Measurements from ENCODE around the gene ADCY10. TPM values are rescaled to one million over a fixed set of nuclear protein-coding genes. Genes with fewer than 3 reads are reported as not detected.
A peak's percentile ranks its signal among the peaks of the same experiment; 100 is the strongest.

The ADCY10 gene
- total and polyA plus RNA-seq, 2 experiments from 2014 or later = not detected

DNA sequence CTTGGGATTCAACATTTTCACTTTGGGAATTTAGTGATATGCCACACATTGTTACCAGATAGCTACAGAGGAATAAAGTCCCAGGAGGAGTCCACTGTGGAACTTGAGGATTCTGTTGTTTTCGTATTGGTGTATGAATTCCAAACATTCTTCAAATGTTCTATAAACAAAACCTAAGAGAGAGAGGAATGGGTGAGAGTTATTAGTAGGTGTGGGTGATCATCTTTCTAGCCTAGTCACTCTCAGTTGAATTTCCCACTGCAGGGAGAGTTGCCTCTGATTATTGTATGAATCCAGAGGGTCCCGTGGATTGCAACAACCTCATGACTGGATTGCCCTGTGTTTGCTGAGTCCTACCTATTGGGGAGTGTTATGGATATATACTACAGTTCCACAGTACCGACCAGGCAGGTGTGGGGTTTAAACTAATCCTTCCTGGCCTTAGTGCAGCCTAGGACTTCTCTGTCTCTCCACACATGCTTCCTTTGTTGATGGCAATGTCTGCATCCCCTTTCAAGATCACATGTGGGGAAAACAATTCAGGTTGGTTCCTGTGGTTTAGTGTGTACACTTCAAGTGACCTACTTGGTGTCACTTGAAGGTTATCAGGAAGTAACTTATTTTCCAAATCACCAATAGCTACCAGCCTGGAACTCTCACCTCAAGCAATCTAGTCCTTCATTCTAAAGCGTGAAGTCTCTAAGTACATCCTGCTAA is 91.8 kb downstream of the ADCY10 start:
- Histone ChIP-seq H3K27ac (ENCODE audit: low read depth) (no peak overlapping the region), H3K4me3 (no peak overlapping the region), H3F3A (replicated peaks; ENCODE audit: low read depth) (no peaks in the 10 kb centered on the region), H3K36me3 (ENCODE audit: insufficient read depth) (no peaks in the 10 kb centered on the region), H3K9me2 (ENCODE audit: insufficient read depth) (no peaks in the 10 kb centered on the region), H2AFZ (no peak overlapping the region), H3K79me2 (replicated peaks; ENCODE audit: insufficient read depth) (no peaks in the 10 kb centered on the region), H4K20me1 (replicated peaks; ENCODE audit: insufficient read depth) (no peaks in the 10 kb centered on the region), H3K27me3 (ENCODE audit: insufficient read depth) (no peaks in the 10 kb centered on the region), H3K4me2 (no peak overlapping the region; the same call in 1 of the 2 replicates), H3K4me1 (ENCODE audit: insufficient read depth) (peaks cover 22% of the 10 kb centered on the region)
- Mint-ChIP-seq H3K27me3 (ENCODE audit: insufficient read depth, low read depth, poor library complexity) (peaks cover 6% of the 10 kb centered on the region), H3K36me3 (ENCODE audit: low read depth) (peaks cover 4% of the 10 kb centered on the region; the same call in 1 of the 3 replicates), H3K9me3 (0 out of 3 replicates have a peak, but pooled peaks cover 4% of the 10 kb centered on the region), H3K4me3 (no peak overlapping the region), H3K27ac (no peak overlapping the region), H3K4me1 (peaks cover 24% of the 10 kb centered on the region)
- no peak for TF ChIP-seq EZH2 (IDR thresholded peaks at IDR 0.05; ENCODE audit: low read depth, unreplicated experiment)
- DNase-seq (ENCODE audit: low spot score) = no peak
- ATAC-seq = no peak

GRCh38 chr1:167821356-167821685 is 92.6 kb downstream of the ADCY10 start:
- H3K4me3 ChIP-seq = no peak overlapping the region
- H3K36me3 Mint-ChIP-seq (ENCODE audit: low read depth) = peaks cover 4% of the 10 kb centered on the region; the same call in 1 of the 3 replicates
- H3K79me2 ChIP-seq (replicated peaks; ENCODE audit: insufficient read depth) = no peaks in the 10 kb centered on the region
- no peaks in the 10 kb centered on the region for H3K36me3 ChIP-seq (ENCODE audit: insufficient read depth)
- H3K9me2 ChIP-seq (ENCODE audit: insufficient read depth) = no peaks in the 10 kb centered on the region
- H3K4me3 Mint-ChIP-seq = no peak overlapping the region
- DNase-seq (ENCODE audit: low spot score) = no peak
- H3K27me3 Mint-ChIP-seq (ENCODE audit: insufficient read depth, low read depth, poor library complexity) = peaks cover 6% of the 10 kb centered on the region
- ATAC-seq = no peak
- H3K27ac ChIP-seq (ENCODE audit: low read depth) = no peak overlapping the region; the same call in 1 of the 2 replicates
- 0 out of 3 replicates have a peak, but pooled peaks cover 4% of the 10 kb centered on the region for H3K9me3 Mint-ChIP-seq
- 0 out of 2 replicates have a peak overlapping the region, but pooled peaks have one; percentile 5 for H2AFZ ChIP-seq
- H3K4me1 ChIP-seq (ENCODE audit: insufficient read depth) = peaks cover 22% of the 10 kb centered on the region
- H3K27me3 ChIP-seq (ENCODE audit: insufficient read depth) = no peaks in the 10 kb centered on the region
- H3K4me2 ChIP-seq = peak overlapping the region; percentile 61; the same call in 1 of the 2 replicates
- no peaks in the 10 kb centered on the region for H4K20me1 ChIP-seq (replicated peaks; ENCODE audit: insufficient read depth)
- no peak overlapping the region for H3K27ac Mint-ChIP-seq
- H3K4me1 Mint-ChIP-seq = peaks cover 24% of the 10 kb centered on the region
- no peaks in the 10 kb centered on the region for H3F3A ChIP-seq (replicated peaks; ENCODE audit: low read depth)
- TF ChIP-seq POLR2AphosphoS5 (IDR thresholded peaks at IDR 0.05; ENCODE audit: low read depth) (no peak), EZH2 (IDR thresholded peaks at IDR 0.05; ENCODE audit: low read depth, unreplicated experiment) (no peak), ZNF462 (CRISPR knock-in tag; IDR thresholded peaks at IDR 0.05) (no peak), EZH2phosphoT487 (IDR thresholded peaks at IDR 0.05; ENCODE audit: unreplicated experiment) (no peak), CTCF (conservative IDR thresholded peaks at IDR 0.05; ENCODE audit: low read depth in 2 of 2) (no peak), CREB1 (CRISPR knock-in tag; IDR thresholded peaks at IDR 0.05; ENCODE audit: low read depth) (no peak), ZNF114 (CRISPR knock-in tag; IDR thresholded peaks at IDR 0.05) (no peak), STAT1 (IDR thresholded peaks at IDR 0.05; ENCODE audit: unreplicated experiment) (no peak)
- TF ChIP-seq, protein P1, sequence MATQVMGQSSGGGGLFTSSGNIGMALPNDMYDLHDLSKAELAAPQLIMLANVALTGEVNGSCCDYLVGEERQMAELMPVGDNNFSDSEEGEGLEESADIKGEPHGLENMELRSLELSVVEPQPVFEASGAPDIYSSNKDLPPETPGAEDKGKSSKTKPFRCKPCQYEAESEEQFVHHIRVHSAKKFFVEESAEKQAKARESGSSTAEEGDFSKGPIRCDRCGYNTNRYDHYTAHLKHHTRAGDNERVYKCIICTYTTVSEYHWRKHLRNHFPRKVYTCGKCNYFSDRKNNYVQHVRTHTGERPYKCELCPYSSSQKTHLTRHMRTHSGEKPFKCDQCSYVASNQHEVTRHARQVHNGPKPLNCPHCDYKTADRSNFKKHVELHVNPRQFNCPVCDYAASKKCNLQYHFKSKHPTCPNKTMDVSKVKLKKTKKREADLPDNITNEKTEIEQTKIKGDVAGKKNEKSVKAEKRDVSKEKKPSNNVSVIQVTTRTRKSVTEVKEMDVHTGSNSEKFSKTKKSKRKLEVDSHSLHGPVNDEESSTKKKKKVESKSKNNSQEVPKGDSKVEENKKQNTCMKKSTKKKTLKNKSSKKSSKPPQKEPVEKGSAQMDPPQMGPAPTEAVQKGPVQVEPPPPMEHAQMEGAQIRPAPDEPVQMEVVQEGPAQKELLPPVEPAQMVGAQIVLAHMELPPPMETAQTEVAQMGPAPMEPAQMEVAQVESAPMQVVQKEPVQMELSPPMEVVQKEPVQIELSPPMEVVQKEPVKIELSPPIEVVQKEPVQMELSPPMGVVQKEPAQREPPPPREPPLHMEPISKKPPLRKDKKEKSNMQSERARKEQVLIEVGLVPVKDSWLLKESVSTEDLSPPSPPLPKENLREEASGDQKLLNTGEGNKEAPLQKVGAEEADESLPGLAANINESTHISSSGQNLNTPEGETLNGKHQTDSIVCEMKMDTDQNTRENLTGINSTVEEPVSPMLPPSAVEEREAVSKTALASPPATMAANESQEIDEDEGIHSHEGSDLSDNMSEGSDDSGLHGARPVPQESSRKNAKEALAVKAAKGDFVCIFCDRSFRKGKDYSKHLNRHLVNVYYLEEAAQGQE (IDR thresholded peaks at IDR 0.05; ENCODE audit: unreplicated experiment) = no peak

All from GM23338 (cell line).